HG03103 (cell line): ENCODE results near the gene ZBED1.
"Not testable (repeated sequence)": the region's sequence is repeated elsewhere in the genome, so short reads cannot be mapped to it uniquely, and the experiment has no call there.

ENCODE experiments used
- ATAC-seq: cut with Tn5 transposase; IDR thresholded peaks from one replicate; pipeline ENCODE4 v1.9.1; 2021; ENCODE audit warnings: low read depth; ENCODE audit not compliant: unreplicated experiment

ZBED1 gene

GRCh38 chrX:2458309-2458708 lies 42.5 kb downstream of the ZBED1 start:
- ATAC-seq: no peak

- no peak for ATAC-seq
Measured at GRCh38 chrX:2457289-2458133, 43.3 kb downstream of the ZBED1 start.

GRCh38 chrX:2456091-2456490 lies 44.7 kb downstream of the ZBED1 start:
- not testable (repeated sequence) for ATAC-seq

GRCh38 chrX:2454620-2455019 lies 46.2 kb downstream of the ZBED1 start:
- ATAC-seq: not testable (repeated sequence)

- ATAC-seq: no peak
Measured at GRCh38 chrX:2452799-2453198, 48.0 kb downstream of the ZBED1 start.

GRCh38 chrX:2452317-2452784 lies 48.4 kb downstream of the ZBED1 start:
- no peak for ATAC-seq

DNA sequence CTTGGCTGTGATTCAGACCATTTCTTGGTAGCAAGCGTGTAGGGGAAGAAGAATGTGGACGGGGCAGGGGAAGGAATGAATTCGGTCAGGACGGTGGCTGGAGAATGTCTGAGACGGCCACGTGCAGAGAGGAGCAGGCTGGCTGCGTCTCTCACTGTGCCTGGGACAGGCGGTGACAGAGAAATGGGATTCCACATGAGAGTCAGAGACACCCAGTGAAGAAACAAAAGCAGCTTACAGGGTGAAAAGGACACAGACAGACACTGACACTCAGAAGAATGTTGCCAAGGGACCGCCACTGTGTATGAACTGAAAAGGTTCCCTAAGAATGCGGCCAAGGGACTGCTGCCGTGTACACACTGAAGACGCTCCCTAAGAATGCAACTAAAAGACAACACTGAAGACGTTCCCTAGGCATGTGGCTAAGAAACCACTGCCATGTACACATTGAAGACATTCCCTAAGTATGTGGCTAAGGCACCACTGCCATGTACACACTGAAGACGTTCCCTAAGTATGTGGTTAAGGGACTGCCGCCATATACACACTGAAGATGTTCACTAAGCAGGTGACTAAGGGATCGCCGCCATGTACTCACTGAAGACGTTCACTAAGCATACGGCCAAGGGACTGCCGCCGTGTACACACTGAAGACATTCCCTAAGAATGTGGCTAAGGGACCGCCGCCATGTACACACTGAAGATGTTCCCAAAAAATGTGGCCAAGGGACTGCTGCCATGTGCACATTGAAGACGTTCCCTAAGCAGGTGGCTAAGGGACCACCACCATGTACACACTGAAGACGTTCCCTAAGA lies 49.1 kb downstream of the ZBED1 start:
- no peak for ATAC-seq

DNA sequence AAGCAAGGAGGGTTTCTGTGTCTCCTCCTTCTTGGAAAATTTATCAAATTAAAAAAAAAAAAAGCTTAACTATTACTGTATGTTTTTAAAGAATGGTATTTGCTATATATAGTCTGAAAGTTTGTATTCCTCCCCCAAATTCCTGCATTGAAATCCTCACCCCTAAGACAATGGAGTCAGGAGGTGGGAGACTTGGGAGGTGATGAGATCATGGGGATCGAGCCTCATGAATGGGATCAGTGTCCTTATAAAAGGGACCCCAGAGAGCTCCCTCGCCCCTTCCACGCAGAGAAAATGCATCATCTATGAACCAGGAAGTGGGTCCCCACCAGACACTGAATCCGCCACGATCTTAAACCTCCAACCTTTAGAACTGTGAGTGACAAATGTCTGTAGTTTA lies 50.1 kb downstream of the ZBED1 start:
- no peak for ATAC-seq

- ATAC-seq: no peak
Measured at GRCh38 chrX:2449135-2449886, 51.5 kb downstream of the ZBED1 start.

- ATAC-seq: no peak
Measured at GRCh38 chrX:2447484-2447883, 53.3 kb downstream of the ZBED1 start.

GRCh38 chrX:2446815-2447214 lies 54.0 kb downstream of the ZBED1 start:
- ATAC-seq: no peak

GRCh38 chrX:2445662-2446623 lies 54.8 kb downstream of the ZBED1 start:
- no peak for ATAC-seq

DNA sequence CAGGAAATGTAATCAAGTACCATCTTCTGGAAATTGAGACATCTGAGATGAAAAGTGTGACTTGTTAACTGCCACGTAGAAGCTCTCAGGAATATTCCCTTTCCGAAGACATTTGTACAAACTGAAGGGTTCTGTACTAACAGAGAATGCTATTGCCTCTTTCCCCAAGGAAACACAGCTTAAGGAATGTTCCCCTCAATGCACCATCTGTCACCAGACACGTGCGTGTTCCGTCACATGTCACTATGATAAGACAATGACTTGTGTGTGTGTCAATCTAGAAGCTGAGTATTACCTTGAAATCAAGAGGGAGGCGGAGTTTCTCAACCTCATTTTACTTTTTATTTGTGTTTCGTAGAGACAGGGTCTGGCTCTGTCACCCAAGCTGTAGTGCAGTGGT lies 58.1 kb downstream of the ZBED1 start:
- no peak for ATAC-seq

DNA sequence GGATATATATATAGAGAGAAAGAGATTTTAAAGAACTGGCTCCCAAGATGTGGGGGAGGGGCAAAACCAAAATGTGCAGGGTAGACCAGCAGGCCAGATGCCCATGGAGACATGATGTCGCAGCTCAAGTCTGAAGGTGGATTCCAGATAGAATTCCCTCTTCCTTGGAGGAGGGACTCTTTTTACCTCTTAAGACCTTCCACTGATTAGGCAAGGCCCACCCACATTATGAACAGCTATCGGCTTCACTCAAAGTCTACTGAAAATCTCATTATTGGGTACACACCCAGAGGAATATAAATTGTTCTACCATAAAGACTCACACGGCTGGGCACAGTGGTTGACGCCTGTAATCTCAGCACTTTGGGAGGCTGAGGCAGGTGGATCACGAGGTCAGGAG lies 59.3 kb downstream of the ZBED1 start:
- no peak for ATAC-seq

DNA sequence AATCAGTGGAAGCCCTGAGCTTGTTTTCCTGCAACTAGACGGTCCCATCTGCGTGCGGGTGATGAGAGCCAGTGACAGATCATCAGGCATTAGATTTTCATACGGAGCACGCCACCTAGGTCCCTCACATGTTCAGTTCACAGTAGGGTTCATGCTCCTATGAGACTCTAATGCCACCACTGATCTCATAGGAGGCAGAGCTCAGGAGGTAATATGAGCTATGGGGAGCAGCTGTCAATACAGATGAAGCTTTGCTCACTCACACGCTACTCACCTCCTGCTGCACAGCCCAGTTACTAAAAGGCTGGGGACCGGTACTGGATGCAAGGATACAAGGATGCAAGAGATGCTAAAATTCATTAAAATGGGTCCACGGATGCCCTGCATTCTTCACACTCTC lies 61.2 kb downstream of the ZBED1 start:
- ATAC-seq: no peak
